ENCODE data around the gene SRPK1.
"Not testable (repeated sequence)": the region's sequence is repeated elsewhere in the genome, so short reads cannot be mapped to it uniquely, and the experiment has no call there.

The SRPK1 gene

GRCh38 chr6:35920793-35921732, at the start of gene SRPK1:
Gene SRPK1, minus strand, starts transcription at chr6:35921098. Its CDS starts 42 bp downstream, at chr6:35921056.
- DNase-seq = peak; percentile 78 to 85

- no peak for DNase-seq
Observed at GRCh38 chr6:35970181-35970580, 49.3 kb upstream of the SRPK1 start.

- no peak for DNase-seq
Observed at GRCh38 chr6:35969646-35970045, 48.7 kb upstream of the SRPK1 start.

- no peak for DNase-seq
Observed at GRCh38 chr6:35968821-35969220, 47.9 kb upstream of the SRPK1 start.

GRCh38 chr6:35967076-35967774, 46.3 kb upstream of the SRPK1 start:
- DNase-seq = peak in 1 of 2 experiments; percentile 46

GRCh38 chr6:35962779-35963560, 42.1 kb upstream of the SRPK1 start:
- DNase-seq = no peak

GRCh38 chr6:35960187-35960586, 39.3 kb upstream of the SRPK1 start:
- no peak for DNase-seq

GRCh38 chr6:35955970-35956369, 35.1 kb upstream of the SRPK1 start:
- DNase-seq = no peak

- no peak for DNase-seq
Observed at GRCh38 chr6:35955521-35955920, 34.6 kb upstream of the SRPK1 start.

GRCh38 chr6:35955071-35955470, 34.2 kb upstream of the SRPK1 start:
- no peak for DNase-seq

GRCh38 chr6:35954333-35954732, 33.4 kb upstream of the SRPK1 start:
- no peak for DNase-seq

- peak; percentile 60 to 65 for DNase-seq
Observed at GRCh38 chr6:35948725-35949124, 27.8 kb upstream of the SRPK1 start.

- DNase-seq = no peak
Observed at GRCh38 chr6:35945650-35946025, 24.7 kb upstream of the SRPK1 start.

- no peak for DNase-seq
Observed at GRCh38 chr6:35943390-35943789, 22.5 kb upstream of the SRPK1 start.

GRCh38 chr6:35942355-35942754, 21.5 kb upstream of the SRPK1 start:
- no peak for DNase-seq

GRCh38 chr6:35941170-35941569, 20.3 kb upstream of the SRPK1 start:
- DNase-seq = not testable (repeated sequence)

- not testable (repeated sequence) for DNase-seq
Observed at GRCh38 chr6:35940014-35940413, 19.1 kb upstream of the SRPK1 start.

- not testable (repeated sequence) for DNase-seq
Observed at GRCh38 chr6:35939259-35939658, 18.4 kb upstream of the SRPK1 start.

GRCh38 chr6:35936681-35937359, 15.9 kb upstream of the SRPK1 start:
- DNase-seq = no peak

- no peak for DNase-seq
Observed at GRCh38 chr6:35935469-35935868, 14.6 kb upstream of the SRPK1 start.

GRCh38 chr6:35933844-35934243, 12.9 kb upstream of the SRPK1 start:
- no peak for DNase-seq

GRCh38 chr6:35931873-35932272, 11.0 kb upstream of the SRPK1 start:
- DNase-seq = not testable (repeated sequence)

Data from NCI-H524 (cell line).